GM19455 (cell line): ENCODE data around the gene TRAPPC2L.

Experiments used
- ATAC-seq: cut with Tn5 transposase; IDR thresholded peaks from one replicate; pipeline ENCODE4 v1.9.1; 2021; ENCODE audit not compliant: unreplicated experiment

Gene TRAPPC2L

DNA sequence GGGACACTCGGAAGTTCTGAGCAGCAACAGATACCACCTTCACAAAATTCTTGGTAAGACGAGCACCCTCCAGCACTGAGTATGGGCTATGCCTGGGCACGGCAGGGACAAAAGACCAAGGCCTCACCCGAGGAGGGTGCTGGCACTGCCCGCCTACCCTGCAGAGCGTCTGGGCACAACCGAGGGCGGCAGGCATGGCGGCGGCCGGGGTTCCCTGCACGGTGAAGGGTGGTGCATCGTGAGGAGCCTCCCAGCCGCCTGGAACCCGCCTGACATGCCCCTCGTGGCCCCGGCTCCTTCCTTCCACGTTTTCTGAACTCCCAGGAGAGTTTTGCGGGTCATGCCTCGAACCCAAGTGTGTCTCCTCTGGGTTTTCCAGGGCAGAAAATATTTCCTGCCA, 19.1 kb upstream of the TRAPPC2L start:
- ATAC-seq: no peak

DNA sequence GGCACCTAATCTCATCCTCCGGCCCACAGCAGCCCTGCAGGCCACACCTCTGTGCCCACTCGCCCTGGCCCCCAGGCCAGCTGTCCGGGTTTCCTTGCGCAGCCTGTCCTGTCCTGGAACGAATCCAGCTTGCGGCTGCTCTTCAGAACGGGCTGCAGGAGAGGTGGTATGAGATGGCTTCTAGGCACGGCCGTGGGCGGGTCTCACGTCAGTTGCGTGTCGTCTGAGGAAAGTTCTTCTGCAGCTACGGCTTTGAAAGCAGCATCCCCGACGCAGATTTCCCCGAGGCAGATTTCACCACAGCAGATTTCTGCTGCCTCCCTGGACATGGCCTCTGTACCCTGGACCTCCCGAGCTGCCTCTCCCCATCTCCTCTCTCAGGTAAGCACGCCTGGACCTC, 18.4 kb upstream of the TRAPPC2L start:
- no peak for ATAC-seq

DNA sequence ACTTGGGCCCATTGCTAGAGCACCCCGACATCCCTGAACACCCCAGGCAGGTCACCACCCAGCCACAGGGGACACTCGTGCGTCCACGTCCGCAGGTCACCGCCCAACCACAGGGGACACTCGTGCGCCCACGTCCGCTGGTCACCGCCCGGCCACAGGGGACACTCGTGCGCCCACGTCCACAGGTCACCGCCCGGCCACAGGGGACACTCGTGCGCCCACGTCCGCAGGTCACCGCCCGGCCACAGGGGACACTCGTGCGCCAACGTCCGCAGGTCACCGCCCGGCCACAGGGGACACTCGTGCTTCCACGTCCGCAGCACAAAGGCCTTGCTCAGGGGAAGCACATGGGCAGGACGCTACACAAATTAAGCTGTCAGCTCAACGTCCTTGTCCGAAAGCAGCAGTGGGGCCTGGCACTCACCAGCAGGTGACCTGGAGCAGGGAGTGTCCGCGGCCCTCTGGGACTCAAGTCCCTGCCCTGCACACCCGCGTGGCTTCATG, 17.8 kb upstream of the TRAPPC2L start:
- ATAC-seq: no peak

DNA sequence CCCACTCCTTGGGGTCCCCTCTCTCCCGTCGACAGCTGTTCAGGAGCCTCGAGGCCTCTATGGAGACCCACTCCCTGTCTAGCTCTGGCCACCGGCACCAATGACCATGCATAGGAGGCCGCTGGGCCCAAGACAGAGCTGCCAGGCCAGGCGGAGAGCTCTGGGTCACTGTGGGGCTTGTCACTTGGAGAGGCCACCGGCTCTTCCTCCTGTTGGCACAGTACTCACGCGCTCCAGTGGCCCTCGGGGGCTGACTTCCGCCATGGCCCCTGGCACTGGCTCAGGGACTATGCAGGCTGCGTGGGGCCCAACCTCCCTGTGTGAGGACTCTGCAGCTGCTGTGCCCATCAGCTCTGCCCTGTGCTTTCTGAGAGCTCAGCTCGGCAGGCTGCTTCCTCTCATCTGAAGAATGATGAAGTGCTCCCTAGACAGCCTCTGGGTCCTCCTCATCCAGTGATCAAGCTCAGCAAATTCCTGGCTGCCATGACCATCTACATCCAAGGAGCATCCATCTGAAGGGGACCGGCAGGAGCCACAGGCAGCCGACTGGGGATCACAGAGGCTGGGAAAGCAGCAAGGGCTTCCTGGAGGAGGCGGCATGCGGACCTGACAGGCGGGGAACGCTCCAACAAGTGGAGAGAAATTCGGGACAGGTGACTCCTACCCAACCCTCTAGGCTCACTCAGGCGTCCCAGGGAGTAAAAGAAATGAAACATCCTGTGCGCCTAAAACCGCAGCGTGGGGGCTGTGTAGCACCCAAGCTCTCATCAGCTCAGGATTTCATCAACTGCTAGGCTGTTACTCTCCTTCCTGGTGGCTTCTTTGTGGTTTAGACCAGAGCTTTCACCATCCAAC, 17.0 kb upstream of the TRAPPC2L start:
- ATAC-seq: no peak

DNA sequence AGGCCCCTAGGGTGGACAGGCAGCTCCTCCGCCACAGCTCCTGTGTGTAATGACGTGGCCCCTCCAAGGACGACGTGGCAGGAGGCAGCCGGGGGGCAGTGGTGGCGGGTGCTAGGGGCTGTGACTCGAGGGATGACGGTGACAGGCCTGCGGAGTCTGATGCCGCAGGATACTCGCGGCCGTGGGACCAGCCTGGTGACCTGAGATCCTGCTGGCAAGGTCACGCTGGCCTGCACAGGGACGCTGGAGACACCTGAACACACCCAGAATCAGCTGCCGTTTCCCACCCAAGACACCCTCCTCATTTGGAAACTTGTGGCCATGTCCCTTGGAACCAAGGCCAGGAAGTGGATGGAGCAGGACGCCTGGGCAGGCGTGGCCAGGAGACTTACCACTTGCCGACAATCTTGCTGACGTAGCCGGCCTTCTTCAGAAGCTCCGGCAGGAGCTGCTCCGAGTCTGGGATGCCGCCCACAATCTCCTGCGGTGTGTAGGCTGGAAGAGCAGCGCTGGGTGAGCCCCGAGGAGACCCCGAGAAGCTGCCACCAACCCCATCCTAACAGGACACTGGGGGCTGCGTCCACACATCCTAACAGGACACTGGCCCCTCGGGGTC, 16.2 kb upstream of the TRAPPC2L start:
- ATAC-seq: no peak

DNA sequence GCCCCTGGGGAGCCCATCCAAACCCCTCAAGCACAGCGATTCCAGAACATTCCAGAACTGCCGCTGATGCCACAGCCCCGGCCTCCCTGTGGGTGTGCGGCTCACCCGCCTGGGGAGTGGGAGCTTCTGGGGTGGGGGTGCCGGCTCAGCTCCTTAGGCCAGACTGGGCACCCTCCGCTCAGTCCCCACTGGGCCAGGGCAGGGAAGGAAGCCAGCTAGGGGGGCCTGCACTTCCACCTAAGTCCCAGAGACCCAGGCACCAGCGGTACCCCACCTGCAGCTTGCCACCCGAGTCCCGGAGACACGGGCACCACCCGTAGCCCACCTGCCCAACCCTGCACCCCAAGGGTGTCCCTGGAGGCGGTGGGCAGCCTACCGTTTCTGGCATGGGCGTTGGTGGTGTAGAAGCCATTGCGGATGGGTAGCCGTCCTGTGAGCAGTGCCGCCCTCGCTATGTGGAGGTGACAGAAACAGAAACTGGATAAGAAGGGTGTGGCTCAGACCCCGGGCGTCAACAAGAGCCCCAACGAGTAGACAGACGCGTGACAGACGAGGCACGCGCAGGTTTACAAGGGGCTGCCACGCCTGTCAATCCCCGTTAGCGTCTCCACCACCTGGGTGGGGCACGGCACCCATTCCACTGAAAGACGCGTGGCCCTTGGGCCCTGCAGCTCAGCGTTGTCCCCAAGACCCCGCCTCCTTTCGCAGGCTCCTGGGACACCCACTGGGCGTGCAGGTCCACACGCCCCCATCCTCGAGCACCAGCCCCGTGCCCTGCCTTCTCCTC, 15.2 kb upstream of the TRAPPC2L start:
- ATAC-seq: no peak

DNA sequence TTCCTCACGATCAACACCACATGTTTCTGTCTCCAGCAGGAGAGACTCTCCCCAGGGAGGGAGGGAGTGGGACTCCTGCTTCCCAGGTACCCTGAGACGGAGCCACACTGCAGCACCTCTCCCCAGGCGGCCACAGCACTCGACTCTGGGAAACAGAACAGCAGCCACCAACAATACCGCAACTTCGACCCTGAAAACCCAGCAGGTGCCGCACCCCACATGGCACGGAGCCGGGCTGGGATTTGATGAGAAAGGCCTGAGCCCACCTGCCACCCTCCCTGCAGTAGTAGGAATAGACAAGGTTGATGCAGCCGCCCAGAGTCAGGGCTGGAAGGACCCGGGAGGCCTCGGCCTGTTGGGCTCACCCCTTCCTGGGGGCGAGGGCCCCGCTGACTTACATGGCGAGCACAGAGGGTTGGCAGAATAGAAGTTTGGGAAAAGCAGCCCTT, 14.6 kb upstream of the TRAPPC2L start:
- no peak for ATAC-seq

DNA sequence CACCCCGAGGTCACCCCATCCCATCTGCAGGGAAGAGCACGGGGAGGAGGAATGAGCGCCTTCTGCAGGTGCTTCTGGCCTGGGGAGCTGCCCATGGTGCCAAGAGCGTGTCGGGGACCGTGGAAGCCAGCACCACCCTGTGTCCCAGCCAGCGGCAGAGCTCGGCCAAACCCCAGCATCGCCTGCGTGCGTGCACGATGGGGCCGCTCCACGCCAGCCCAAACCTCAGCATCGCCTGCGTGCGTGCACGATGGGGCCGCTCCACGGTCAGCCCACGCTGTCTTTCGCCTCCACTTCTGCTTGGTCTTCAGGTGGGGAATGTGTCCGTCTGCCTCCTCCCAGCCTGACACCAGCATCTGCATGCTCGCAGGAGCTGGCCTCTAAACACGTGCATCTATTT, 14.1 kb upstream of the TRAPPC2L start:
- ATAC-seq: no peak

DNA sequence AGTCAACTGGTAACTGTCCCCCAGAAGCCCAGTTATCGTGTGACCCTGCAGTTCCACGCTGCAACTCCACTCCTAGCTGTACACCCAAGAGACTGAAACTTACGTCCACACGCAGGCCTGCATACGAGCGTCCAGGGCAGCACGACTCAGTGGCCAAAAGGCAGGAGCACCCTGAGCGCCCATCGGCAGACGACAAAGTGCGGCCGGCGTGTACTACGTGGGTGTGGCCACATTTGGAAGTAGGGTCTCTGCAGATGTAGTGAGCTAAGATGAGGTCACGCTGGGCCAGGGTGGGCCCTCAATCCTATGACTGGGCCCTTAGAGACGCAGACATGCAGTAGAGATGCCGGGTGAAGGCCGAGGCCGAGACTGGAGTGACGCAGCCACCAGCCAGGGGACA, 13.7 kb upstream of the TRAPPC2L start:
- no peak for ATAC-seq

DNA sequence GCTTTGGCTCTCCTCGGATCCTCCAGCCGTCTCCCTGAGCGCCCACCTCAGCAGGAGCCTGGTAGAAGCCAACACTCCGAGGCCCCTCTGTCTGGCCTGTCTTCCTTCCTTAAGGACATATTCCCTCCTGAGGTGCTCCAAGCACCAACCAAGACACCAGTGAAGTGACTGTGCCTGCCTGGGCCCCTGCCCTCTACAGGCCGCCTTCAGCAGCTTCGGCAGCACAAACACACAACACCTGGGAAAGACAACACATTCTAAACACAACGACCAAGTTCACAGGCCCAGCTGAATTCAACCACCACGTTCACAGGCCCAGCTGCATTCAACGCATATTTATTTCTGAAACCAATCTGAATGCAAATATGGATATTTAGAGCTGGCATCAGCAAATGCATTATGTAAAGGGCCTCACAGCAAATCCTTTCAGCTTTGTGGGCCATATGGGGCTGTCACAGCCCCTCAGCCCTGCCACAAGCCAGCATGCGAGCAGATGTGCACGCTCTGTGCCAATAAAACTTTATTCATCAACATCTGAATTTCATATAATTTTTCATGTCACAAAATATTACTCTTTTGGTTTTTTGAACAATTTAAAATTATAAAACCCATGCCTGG, 12.4 kb upstream of the TRAPPC2L start:
- ATAC-seq: no peak

DNA sequence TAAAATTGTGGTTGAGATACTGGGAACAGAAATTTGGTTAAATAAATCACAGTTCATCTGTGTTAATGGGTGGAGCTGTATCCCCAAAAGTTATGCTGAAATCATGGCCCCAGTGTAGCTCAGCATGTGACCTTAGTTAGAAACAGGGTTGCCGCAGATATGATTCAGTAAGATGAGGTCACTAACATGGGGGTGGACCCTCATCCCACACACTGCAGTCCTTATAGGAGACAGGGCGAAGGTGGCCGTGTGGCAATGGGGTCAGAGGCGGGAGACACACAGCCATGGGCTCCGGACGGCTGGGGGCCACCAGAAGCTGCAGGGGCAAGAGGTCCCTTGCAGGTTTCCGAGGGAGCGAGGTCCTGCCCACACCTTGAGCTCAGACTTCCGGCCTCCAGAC, 10.8 kb upstream of the TRAPPC2L start:
- no peak for ATAC-seq

DNA sequence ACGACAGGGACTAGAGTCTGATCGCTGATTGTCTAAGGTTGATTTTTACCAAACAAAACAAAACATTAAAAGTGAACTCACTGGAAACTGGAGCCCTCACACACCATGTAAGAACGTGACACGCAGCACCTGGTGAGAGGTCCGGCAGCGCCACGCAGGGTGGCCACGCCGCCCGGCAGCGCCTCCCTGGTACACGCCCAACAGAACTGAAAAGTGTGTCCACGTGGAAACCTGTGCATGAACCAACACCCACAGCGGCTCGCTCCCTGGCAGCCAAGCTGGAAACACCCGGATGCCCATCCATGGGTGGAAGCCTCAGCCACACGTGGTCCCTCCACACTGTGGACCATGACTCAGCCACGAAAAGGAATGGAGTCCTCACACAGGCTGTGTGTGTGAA, 9.3 kb upstream of the TRAPPC2L start:
- no peak for ATAC-seq

DNA sequence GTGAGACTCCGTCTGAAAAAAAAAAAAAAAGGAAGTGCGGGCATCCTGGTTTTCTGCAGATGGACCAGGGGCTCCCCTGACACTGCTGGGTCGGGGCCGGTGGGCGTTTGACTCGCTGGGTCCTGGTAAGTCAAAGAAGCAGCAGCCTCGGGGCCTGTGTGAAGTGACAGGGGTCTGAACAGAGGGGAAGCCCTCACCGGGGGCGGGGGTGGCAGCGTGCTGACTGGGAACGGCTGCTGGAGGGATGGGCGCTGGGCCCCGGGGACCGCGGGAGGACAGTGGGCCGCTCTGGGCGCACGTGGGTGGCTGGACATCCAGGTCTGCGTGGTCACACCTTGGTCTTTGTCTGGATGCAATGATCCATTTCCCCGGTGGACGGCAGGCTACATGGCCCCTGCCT, 8.4 kb upstream of the TRAPPC2L start:
- ATAC-seq: no peak

DNA sequence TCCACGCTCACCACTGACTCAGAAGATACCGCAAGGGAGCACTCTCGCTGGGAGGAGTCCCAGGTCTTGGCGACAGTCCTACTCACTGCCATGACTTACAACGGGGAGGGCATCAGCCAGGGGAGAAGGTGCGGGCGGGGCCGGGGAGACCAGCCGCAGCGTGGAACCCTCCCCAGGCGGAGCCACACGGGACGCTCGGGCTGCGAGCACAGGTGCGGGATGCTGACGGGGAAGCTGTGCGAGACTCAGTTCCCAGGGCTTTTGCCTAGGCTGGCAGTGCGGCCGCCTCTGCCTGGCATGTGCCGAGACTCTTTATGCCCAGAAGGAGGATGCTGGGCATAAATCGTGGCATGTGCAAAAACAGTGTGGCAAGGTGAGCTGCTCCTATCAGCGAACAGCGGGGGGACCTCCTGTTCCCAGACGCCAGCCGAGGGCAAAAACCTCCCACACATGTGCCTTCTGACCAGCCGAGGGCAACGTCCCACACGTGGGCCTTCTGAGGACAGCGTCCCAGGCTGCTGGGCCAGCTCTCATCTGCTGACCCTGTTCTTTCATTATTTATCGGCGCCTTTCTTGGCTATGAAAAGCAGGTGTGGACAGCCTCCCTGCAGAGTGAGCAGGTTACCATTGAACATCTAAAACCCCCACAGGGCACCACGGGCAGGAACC, 6.3 kb upstream of the TRAPPC2L start:
- ATAC-seq: no peak

DNA sequence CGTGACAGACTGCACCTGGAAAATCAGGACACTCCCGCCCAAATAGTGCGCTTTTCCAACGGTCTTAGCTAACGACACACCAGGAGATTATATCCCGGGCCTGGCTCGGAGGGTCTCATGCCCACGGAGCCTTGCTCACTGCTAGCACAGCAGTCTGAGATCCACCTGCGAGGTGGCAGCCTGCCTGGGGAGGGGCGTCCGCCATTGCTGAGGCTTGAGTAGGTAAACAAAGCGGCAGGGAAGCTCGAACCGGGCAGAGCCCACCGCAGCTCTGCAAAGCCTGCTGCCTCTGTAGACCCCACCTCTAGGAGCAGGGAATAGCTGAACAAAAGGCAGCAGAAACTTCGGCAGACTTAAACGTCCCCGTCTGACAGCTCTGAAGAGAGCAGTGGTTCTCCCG, 5.3 kb upstream of the TRAPPC2L start:
- ATAC-seq: no peak

DNA sequence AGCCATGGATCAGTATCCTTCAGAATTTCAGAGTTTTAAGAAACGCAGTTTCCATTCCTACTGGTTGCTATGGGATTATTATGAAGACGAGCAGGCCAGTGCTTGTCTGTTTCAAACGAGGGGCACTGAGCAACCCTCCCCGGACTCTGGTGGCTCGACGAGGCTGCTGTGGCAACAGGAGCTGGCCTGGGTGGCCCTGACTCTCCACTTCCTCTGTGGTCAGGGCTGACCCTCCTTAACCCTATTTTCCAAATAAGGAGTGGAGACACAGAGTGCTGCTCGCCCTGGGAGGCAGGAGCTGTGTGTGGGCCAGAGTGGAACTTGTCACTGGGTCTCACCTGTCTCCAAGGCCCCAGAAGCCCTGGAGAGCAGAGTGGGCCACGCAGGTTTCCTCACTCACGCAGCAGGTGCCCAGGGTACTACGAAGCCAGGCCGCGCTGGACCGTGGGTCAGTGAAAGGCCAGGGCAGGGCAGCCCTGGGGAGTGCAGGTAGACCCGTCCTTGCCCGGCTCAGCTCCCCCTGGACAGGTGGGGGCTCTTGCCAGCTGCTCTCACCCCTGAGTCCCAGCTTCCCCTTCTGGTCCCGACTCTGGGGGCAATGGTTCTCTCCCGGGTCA, 3.5 kb upstream of the TRAPPC2L start:
- no peak for ATAC-seq

DNA sequence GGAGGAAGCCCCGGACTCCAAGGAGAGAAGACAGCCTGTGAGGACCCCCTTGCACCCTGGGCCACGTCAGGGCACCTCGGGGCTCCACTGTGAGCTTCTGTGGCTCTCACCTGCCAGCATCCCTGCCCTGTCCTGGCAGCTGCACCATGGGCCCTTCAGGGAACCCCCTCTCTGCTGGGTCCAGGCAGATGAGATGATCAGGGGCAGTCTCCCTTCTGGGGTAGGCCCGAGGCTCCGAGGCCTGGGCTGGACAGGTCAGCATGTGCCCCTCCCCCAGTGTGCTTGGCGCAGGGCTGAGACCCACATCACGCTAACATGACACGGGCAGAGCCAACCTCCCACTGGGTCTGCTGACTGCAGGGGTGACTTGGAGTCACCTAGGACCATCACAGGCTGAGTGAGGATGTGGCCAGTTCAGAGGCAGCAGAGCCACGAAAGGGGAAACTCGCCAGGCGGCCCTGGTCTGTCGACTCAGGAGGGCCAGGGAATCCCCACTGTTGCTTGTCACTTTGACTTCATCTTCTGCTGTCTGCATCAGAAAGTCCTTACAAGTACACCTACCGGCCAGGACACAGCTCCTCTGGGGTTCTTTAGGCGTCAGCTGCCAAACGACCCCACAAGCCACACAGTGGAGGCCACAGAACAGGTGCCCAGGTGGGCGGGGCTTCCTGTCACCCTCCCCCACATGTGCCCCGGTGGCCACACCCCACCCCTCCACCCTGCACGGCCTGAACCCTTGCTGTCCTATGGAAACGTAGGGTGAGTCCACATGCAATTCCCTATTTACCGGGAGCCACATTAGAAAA, 2.4 kb upstream of the TRAPPC2L start:
- ATAC-seq: no peak

DNA sequence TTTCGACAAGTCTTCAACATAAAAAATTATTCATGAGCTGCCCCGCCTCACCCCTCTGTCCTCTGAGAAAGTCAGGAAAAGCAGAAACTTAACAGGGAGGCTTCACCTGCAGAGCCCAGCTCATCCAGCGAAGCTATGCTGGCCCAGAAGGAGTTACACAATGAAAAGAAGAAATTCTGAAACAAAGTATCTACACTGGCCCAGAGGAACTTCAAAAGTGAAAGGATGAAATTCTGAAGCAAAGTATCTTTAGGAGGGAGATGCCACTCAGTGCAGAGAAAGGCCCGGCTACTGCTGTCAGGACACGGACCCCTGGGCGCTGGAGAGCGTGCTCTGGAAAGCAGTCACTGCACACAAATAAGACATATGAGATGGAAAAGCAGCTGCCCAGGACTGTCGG, 1.8 kb upstream of the TRAPPC2L start:
- no peak for ATAC-seq

DNA sequence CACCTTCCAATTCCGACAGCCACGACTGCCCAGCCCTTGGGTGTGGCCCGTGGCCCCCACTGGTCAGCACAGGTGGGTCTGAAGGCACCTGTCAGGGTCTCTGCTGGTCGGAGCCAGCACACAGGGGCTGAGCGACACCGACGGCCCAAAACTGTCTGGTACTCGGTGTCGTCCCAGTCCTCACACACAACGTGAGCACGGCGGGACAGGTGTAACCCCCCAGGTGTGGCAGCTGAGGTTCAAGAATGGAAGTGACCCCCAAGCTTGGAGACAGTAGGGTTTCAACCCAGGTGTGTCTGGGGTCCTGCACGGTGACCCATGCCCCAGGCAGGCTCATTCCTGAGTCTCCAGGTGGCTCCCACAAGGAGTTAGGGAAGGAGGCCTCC, 1.2 kb upstream of the TRAPPC2L start:
- no peak for ATAC-seq
